Measurements from ENCODE around the gene VPS11.

DNA sequence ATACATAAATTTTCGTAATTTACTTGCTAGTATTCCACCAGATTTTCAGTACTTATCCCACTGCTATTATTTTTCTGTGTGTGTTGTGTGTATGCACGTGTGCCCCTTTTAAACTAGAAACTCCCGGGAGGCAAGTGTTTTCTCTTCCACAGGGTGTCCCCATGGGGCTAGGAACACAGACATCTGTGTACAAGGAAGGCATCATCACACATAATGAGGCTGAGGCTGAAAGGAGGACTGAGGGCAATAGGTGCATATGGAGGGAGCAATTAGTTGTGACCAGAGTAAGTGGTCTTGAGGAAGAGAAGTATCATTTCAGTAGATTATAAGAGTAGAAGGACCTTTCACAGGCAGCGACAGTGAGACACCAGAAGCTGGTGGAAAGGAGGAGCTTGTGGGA, 36.2 kb downstream of the VPS11 start:
- TF ChIP-seq EP300 (IDR thresholded peaks at IDR 0.05) (no peak), POLR2A (IDR thresholded peaks at IDR 0.05) (no peak)
- TF ChIP-seq, protein P1, sequence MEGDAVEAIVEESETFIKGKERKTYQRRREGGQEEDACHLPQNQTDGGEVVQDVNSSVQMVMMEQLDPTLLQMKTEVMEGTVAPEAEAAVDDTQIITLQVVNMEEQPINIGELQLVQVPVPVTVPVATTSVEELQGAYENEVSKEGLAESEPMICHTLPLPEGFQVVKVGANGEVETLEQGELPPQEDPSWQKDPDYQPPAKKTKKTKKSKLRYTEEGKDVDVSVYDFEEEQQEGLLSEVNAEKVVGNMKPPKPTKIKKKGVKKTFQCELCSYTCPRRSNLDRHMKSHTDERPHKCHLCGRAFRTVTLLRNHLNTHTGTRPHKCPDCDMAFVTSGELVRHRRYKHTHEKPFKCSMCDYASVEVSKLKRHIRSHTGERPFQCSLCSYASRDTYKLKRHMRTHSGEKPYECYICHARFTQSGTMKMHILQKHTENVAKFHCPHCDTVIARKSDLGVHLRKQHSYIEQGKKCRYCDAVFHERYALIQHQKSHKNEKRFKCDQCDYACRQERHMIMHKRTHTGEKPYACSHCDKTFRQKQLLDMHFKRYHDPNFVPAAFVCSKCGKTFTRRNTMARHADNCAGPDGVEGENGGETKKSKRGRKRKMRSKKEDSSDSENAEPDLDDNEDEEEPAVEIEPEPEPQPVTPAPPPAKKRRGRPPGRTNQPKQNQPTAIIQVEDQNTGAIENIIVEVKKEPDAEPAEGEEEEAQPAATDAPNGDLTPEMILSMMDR (IDR thresholded peaks at IDR 0.05): no peak
